ENCODE results near the gene C12orf76. TPM values are rescaled to one million over a fixed set of nuclear protein-coding genes. Genes with fewer than 3 reads are reported as not detected.
"Not testable (repeated sequence)": the region's sequence is repeated elsewhere in the genome, so short reads cannot be mapped to it uniquely, and the experiment has no call there.

The C12orf76 gene
- total RNA-seq, 2 experiments from 2014 or later = 15.5 to 16.2 TPM

DNA sequence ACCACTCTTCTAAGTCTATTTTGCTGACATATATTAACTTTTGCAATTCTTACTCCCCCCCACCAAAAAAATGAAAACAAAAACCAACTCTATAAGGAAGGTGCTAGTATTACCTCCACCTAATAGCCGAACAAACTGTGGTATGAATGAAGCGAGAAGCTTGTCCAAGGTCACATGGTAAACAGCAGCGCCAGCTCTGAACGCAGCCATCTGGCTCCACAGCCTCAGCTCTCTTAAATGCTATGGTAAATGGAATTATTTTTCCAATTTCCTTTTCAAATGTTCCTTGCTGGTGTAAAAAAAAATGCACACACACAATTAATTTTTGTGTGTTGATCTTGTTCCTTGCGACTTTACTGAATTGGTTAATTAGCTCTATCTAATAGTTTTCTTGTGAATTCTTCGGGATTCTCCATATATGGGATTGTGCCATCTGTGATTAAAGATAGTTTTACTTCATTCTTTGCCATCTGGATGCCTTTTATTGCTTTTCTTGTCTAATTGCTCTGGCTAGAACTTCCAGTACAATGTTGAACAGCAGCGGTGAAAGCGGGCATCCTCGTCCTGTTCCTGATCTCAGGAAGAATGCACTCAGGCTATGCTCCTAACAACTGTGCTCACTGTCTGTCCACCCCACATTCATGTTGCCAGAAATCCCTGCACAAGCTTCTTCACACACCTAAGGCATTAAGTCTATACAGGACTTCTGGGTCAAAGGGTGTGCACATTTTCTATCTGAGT, 10.7 kb upstream of the C12orf76 start:
- DNase-seq (no peak), ATAC-seq (no peak)
- no peak overlapping the region for H3K4me3 Mint-ChIP-seq
- ChIA-PET CTCF (no interaction called here), POLR2A (no interaction called here)
- peaks cover 20% of the 10 kb centered on the region for H3K4me1 Mint-ChIP-seq (ENCODE audit: low read depth)
- no peaks in the 10 kb centered on the region for H3K27me3 Mint-ChIP-seq (ENCODE audit: low read depth)
- no peaks in the 10 kb centered on the region for H3K9me3 Mint-ChIP-seq (ENCODE audit: insufficient read depth)
- peaks cover 7% of the 10 kb centered on the region for H3K36me3 Mint-ChIP-seq (ENCODE audit: low read depth)
- H3K27ac Mint-ChIP-seq = no peak overlapping the region

- H3K9me3 Mint-ChIP-seq (ENCODE audit: insufficient read depth); POLR2A ChIA-PET; H3K27ac Mint-ChIP-seq; H3K27me3 Mint-ChIP-seq (ENCODE audit: low read depth); H3K4me3 Mint-ChIP-seq; H3K36me3 Mint-ChIP-seq (ENCODE audit: low read depth); DNase-seq; ATAC-seq: not testable (repeated sequence)
- H3K4me1 Mint-ChIP-seq (ENCODE audit: low read depth) = peaks cover 20% of the 10 kb centered on the region
- CTCF ChIA-PET = interaction anchor here (0.8 to 1.1 kb wide), 2 partner anchors 15 to 23 kb away, joined by 3 read pairs; no protein-coding TSS in a partner anchor
Measured at GRCh38 chr12:110056643-110057042, 8.3 kb upstream of the C12orf76 start.

GRCh38 chr12:110055375-110056352, 7.3 kb upstream of the C12orf76 start:
- POLR2A ChIA-PET = interaction anchor here (0.6 kb wide), 1 partner anchor 57 kb away, joined by 3 read pairs; the partner anchor contains the start of gene ANKRD13A
- ATAC-seq; H3K4me3 Mint-ChIP-seq; CTCF ChIA-PET; H3K27me3 Mint-ChIP-seq (ENCODE audit: low read depth); H3K9me3 Mint-ChIP-seq (ENCODE audit: insufficient read depth); H3K36me3 Mint-ChIP-seq (ENCODE audit: low read depth); H3K27ac Mint-ChIP-seq; DNase-seq: not testable (repeated sequence)
- H3K4me1 Mint-ChIP-seq (ENCODE audit: low read depth) = peaks cover 20% of the 10 kb centered on the region

- Mint-ChIP-seq H3K36me3 (ENCODE audit: low read depth) (peaks cover 7% of the 10 kb centered on the region), H3K27ac (no peak overlapping the region), H3K27me3 (ENCODE audit: low read depth) (no peaks in the 10 kb centered on the region), H3K9me3 (ENCODE audit: insufficient read depth) (no peaks in the 10 kb centered on the region), H3K4me3 (no peak overlapping the region), H3K4me1 (ENCODE audit: low read depth) (peaks cover 36% of the 10 kb centered on the region)
- ChIA-PET CTCF (interaction anchor here (1.7 kb wide), 1 partner anchor 9 kb away, joined by 4 read pairs; no protein-coding TSS in a partner anchor), POLR2A (no interaction called here)
- DNase-seq (no peak), ATAC-seq (no peak)
Measured at GRCh38 chr12:110050927-110051326, 2.6 kb upstream of the C12orf76 start.

GRCh38 chr12:110049666-110050065, 1.3 kb upstream of the C12orf76 start:
- H3K9me3 Mint-ChIP-seq (ENCODE audit: insufficient read depth); H3K4me3 Mint-ChIP-seq; POLR2A ChIA-PET; H3K36me3 Mint-ChIP-seq (ENCODE audit: low read depth); DNase-seq; ATAC-seq; H3K27me3 Mint-ChIP-seq (ENCODE audit: low read depth): not testable (repeated sequence)
- CTCF ChIA-PET = interaction anchor here (1.0 kb wide), 1 partner anchor 382 kb away, joined by 3 read pairs; no protein-coding TSS in a partner anchor
- peak overlapping the region; percentile 89 for H3K27ac Mint-ChIP-seq
- H3K4me1 Mint-ChIP-seq (ENCODE audit: low read depth) = peaks cover 34% of the 10 kb centered on the region

DNA sequence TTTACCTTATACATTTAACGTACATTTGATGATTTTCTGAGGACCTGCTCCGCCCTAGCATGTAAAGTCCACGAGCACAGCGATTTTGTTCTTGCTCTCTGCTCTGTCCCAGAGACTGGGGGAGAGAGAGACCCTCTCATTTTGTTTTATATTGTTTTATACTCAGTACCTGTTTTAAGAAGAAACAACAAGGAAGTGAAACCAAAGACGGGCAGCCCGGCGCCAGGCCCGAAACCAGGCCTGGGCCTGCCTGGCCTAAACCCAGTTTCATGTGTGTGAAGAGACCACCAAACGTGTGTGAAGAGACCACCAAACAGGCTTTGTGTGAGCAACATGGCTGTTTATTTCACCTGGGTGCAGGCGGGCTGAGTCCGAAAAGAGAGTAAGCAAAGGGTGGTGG, 712 bp upstream of the C12orf76 start:
- Mint-ChIP-seq H3K4me1 (ENCODE audit: low read depth) (peaks cover 35% of the 10 kb centered on the region), H3K4me3 (peak overlapping the region; percentile 85), H3K27ac (peak overlapping the region; percentile 89)
- CTCF ChIA-PET; H3K9me3 Mint-ChIP-seq (ENCODE audit: insufficient read depth); DNase-seq; ATAC-seq; POLR2A ChIA-PET; H3K36me3 Mint-ChIP-seq (ENCODE audit: low read depth); H3K27me3 Mint-ChIP-seq (ENCODE audit: low read depth): not testable (repeated sequence)

GRCh38 chr12:110047297-110047940, 903 bp downstream of the C12orf76 start:
- no peaks in the 10 kb centered on the region for H3K9me3 Mint-ChIP-seq (ENCODE audit: insufficient read depth)
- peaks cover 13% of the 10 kb centered on the region for H3K36me3 Mint-ChIP-seq (ENCODE audit: low read depth)
- H3K27me3 Mint-ChIP-seq (ENCODE audit: low read depth) = no peaks in the 10 kb centered on the region
- DNase-seq (no peak), ATAC-seq (peak; percentile 1)
- H3K4me3 Mint-ChIP-seq = peak overlapping the region; percentile 85
- H3K4me1 Mint-ChIP-seq (ENCODE audit: low read depth) = peaks cover 43% of the 10 kb centered on the region
- ChIA-PET CTCF (interaction anchor here (0.6 to 1.8 kb wide), 4 partner anchors 21 to 384 kb away, joined by 3 to 6 read pairs (median 4); no protein-coding TSS in a partner anchor), POLR2A (interaction anchor here (1.0 to 1.5 kb wide), 4 partner anchors 24 to 48 kb away, joined by 3 to 5 read pairs (median 4); no protein-coding TSS in a partner anchor)
- peak overlapping the region; percentile 89 for H3K27ac Mint-ChIP-seq

- no peak overlapping the region for H3K27ac Mint-ChIP-seq
- no peak for DNase-seq
- no peaks in the 10 kb centered on the region for H3K27me3 Mint-ChIP-seq (ENCODE audit: low read depth)
- no peak for ATAC-seq
- H3K4me3 Mint-ChIP-seq = peak overlapping the region; percentile 85
- H3K9me3 Mint-ChIP-seq (ENCODE audit: insufficient read depth) = no peaks in the 10 kb centered on the region
- POLR2A ChIA-PET = interaction anchor here (1.2 to 1.5 kb wide), 2 partner anchors 25 to 33 kb away, joined by 4 to 5 read pairs; no protein-coding TSS in a partner anchor
- CTCF ChIA-PET = interaction anchor here (1.3 to 1.8 kb wide), 2 partner anchors 22 to 385 kb away, joined by 3 to 6 read pairs; no protein-coding TSS in a partner anchor
- peaks cover 50% of the 10 kb centered on the region for H3K4me1 Mint-ChIP-seq (ENCODE audit: low read depth)
- peaks cover 21% of the 10 kb centered on the region for H3K36me3 Mint-ChIP-seq (ENCODE audit: low read depth)
Measured at GRCh38 chr12:110046451-110047187, 1.7 kb downstream of the C12orf76 start.

DNA sequence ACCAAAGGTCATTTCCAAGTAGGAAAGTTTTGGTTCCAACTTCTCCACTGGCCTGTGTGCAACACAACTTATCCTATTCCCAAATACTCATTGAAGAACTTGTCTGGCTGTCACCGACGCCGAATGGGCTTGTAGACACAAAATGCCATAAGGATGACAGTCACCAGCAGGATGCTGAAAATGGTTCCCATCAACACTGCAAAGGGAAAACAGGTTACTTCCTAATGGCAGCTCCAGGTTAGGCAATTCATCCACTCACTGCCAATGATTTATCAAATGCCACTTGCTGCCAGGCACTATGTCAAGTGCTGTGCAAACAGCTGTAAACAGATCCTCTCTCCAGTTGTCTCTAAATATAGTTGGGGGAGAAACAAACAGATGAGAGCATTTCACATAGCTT, 6.1 kb downstream of the C12orf76 start:
- ATAC-seq (no peak), DNase-seq (no peak)
- Mint-ChIP-seq H3K27me3 (ENCODE audit: low read depth) (no peaks in the 10 kb centered on the region), H3K9me3 (ENCODE audit: insufficient read depth) (no peaks in the 10 kb centered on the region), H3K4me3 (no peak overlapping the region), H3K36me3 (ENCODE audit: low read depth) (peaks cover 53% of the 10 kb centered on the region), H3K4me1 (ENCODE audit: low read depth) (peaks cover 63% of the 10 kb centered on the region), H3K27ac (peak overlapping the region; percentile 70)
- CTCF ChIA-PET = interaction anchor here (0.7 to 1.4 kb wide), 7 partner anchors 10 to 75 kb away, joined by 3 to 4 read pairs (median 3); no protein-coding TSS in a partner anchor
- POLR2A ChIA-PET = no interaction called here

GRCh38 chr12:110039085-110039807, 9.1 kb downstream of the C12orf76 start:
- CTCF ChIA-PET = interaction anchor here (0.8 to 1.6 kb wide), 3 partner anchors 22 to 186 kb away, joined by 3 to 4 read pairs (median 4); no protein-coding TSS in a partner anchor
- peak; percentile 51 for ATAC-seq
- Mint-ChIP-seq H3K27me3 (ENCODE audit: low read depth) (no peaks in the 10 kb centered on the region), H3K4me1 (ENCODE audit: low read depth) (peaks cover 56% of the 10 kb centered on the region), H3K9me3 (ENCODE audit: insufficient read depth) (no peaks in the 10 kb centered on the region), H3K36me3 (ENCODE audit: low read depth) (peaks cover 68% of the 10 kb centered on the region), H3K27ac (peak overlapping the region; percentile 81), H3K4me3 (no peak overlapping the region)
- POLR2A ChIA-PET = interaction anchor here (0.5 to 1.3 kb wide), 6 partner anchors 9 to 46 kb away, joined by 3 to 8 read pairs (median 4); partner anchors contain the start of genes ANKRD13A and C12orf76
- peak; percentile 43 for DNase-seq
